ENCODE results near the gene ADAM19.

ADAM19 gene

DNA sequence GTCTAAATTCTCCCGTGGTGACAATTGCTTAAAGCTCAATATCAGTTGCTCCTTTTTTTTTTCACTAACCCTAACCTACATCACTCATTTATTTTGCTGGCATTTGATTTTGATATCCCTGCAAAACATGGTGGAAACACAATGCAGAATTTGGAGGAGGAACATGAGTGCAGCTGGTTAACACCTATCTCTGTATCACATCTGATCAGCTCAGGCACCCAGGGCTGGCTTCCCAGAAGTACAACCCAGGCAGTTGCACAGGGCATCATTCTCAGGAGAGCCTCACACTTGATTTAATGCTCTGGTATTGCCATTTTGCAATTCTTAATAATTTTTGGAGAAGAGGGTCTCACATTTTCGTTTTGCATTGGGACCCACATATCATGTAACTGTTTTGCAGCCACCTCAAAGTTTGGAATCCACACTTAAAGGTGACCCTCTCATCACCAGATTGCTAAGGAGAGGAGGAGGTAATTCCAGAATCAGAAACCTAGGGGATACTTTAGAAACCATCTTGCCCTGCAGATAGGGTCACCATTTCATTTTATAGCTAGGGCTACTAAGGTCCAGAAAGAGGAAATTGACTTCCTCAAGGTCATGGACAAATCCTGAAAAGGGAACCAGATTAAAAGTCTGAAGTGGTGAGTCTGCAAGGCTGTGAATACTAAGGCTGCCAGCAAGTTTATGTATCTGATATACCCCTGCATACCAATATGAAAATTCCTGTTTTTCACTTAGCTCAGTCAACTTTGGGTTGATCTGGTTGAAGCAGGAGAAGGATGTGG lies 19.3 kb upstream of the ADAM19 start:
- no peak for DNase-seq

DNA sequence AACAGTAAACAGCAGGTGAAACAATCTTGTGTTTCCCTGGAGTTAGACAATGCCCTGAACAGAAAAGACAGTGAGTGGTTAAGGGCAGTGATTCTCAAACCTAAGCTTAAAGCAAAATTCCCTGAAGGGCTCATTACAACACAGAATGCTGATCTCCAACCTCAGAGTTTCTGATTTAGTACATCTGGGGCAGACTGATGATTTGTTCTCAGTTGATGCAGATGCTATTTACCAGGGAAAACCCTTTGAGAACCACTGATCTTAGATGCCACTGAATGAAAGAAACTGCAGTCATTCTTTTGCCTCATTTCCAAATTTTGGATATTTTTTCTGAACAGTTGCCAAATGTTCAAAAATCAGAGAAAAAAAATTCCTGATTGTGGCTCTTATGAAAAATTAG lies 18.7 kb upstream of the ADAM19 start:
- DNase-seq, result no peak

DNA sequence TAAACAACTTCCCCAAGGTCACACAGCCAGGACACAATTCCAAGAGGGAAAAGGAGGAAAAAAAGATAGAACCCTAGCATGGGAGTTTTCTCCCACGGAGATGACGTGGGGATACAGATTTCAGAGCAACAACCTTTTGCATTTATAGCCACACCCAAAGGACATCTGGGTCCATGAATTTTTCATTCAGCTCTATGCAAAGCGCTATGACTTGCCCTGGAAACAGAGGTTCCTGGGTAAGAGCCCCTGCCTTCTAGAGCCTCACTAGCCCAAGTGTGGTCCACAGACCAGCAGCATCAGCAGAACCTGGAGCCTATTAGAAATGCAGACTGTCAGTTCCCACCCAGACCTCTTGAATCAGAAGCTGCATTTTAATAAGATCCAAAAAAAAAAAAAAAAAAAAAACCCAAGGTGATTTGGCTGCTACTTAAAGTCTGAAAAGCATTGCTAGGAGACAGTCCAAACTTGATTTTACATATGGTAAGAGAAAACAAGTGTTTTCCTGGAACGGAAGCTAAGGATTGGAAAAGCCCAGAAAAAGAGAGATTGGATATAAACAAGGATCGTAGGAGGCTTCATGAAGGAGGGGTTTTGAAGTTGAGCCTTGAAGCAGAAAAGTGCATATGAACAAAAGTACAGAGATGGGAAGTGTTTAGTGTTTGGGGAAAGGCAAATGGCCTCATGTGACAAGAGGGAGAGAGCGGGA lies 17.6 kb upstream of the ADAM19 start:
- DNase-seq, result no peak

DNA sequence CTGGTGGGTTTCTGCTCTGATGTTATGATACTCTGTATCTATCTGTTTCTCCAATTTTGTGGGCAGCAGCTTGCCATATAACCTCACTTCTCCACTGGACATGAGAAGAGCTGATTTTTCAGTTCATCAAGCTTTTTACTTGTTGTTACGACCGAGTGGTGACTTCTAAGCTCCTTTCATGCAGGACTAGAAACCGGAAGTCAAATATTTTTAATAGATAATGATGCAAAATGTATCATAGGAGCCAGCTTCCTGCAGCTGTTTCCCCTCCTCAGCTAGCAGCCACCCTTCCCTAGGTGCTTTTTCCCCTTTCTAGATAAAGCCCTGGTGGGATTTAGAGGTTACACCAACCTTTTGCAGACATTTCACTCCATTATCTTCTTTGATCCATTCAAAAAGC lies 17.0 kb upstream of the ADAM19 start:
- DNase-seq, result no peak

DNA sequence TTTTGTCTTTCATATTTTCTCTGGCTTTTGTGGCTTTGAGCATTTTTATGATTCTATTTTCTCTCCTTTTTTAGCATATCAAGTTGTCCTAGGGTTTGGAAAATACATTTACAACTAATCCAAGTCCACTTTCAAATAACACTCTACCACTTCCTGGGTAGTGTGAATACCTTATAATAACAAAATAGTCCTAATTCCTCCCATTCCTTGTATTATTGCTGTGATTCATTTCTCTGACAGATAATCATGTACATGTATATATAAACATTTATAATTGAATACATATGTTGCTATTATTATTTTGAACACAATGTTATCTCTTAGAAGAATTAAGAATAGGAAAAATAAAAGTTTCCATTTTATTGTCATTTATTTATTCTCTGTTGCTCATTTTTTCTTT lies 14.9 kb upstream of the ADAM19 start:
- no peak for DNase-seq

DNA sequence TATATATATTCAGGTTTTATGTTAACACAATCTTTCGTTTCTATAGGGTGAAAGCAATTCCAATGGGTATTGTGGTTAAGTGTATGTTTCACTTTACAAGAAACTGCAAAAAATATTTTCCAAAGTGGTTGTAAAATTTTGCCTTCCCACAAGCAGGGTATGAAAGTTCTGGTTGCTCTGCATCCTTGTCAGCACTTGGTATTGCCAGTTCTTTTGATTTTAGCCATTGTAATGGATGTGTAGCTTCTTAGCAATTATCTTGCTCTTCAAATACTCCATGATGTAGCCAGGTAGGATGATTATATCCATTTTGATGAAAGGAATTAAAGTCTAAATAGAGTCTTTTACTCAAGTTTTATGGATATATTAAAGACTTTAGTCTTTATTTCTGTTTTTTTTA lies 9.1 kb upstream of the ADAM19 start:
- no peak for DNase-seq

DNA sequence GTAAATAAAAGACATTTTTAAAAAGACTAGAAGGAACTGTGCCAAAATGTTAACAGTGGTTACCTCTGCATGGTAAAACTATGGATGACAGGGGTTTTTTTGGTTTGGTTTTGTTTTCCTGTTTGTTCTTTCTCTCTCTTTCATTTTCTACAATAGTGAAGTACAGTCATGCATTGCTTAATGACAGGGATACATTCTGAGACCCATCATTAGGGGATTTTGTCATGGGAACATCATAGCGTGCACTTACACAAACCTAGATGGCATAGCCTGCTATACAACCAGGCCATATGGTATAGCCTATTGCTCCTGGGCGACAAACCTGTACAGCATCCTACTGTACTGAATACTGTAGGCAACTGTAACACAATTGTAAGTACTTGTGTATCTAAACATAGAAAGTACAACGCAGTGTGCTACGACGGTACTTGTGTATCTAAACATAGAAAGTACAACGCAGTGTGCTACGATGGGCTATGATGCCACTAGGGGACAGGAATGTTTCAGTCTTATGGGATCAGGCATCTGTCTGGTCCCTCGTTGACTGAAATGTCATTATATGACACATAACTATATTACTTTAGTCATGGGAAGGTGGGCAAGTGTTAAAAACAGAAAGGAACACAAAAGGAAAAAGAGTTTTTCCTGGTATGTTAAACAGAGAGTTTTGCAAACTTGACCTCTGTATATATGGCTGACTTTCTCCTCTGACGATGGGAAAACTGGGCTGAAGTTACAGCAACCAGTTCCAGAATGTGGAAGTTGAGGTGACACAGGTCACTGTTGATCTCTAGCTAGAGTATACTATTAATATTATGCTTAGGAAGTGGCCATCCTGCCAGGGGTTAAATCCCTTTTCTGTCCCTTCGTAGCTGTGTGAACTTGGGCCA lies 7.4 kb upstream of the ADAM19 start:
- DNase-seq, result no peak

DNA sequence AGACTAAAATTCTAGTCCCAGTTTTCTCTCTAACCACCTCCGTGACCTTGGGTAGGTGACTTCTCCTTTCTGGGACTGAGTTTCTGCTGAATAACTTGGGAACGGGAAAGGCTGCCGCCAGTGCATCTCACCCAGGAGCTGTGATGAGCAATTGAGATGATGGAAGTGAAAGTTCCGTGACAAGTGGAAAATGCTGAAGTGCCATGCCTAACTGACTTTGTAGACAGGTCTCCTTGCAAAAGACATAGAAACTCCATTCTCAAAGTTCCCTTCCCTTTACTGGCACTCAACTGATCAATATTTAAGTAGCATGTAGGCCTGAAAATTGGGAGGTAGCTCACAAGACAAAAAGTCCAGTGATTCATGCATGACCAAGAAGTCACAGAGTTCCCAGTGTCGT lies 6.3 kb upstream of the ADAM19 start:
- DNase-seq, result no peak

DNA sequence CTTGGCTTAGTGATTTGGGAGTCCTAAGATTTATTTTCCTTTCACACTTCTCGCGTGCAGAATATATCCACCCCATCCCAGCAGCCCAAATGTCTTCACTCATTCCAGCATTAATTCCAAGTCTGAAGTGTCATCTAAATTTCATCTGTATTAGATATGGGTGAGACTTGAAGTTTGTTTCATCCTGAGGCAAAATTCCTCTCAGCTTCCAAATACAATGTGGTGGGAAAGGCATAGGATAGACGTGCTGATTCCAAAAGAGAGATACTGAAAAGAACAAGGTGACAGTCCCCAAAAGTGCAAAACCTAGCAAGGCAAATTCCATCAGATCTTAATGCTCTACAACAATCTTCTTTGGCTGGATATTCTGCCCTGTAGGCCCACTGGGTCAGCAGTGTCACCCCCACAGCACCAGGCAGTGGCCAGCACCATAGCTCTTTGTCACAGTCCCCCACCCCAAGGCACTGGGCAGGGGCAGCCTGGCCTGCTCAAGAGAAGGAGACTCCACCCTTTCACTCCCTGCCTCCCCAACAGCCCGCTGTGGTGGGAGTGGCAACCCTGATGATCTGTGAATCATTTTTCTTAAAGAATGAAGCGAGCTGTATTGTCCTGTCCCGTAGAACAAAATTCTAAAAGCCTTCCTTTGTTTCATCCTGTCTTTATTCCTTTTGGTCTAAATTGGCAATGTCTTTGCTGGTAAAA lies 2.7 kb upstream of the ADAM19 start:
- DNase-seq, result no peak

DNA sequence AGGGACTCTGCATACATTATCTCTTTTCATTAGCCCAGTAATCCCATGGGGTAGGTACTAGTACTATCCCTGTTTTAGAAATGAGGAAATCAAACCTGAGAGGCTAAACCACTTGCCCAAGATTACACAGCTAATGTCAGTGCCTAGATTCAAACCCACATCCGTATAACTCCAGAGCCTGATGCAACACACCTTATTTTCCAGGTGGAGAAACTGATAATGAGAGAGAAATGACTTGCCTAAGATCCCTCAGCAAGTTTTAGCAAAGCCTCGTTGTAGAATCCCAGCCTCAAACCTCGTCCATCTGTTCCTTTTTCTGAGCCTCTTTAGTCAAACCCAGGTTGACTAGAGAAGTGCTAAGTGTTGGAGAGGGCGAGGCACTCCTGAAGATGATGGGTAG lies 1.1 kb upstream of the ADAM19 start:
- DNase-seq, result no peak

DNA sequence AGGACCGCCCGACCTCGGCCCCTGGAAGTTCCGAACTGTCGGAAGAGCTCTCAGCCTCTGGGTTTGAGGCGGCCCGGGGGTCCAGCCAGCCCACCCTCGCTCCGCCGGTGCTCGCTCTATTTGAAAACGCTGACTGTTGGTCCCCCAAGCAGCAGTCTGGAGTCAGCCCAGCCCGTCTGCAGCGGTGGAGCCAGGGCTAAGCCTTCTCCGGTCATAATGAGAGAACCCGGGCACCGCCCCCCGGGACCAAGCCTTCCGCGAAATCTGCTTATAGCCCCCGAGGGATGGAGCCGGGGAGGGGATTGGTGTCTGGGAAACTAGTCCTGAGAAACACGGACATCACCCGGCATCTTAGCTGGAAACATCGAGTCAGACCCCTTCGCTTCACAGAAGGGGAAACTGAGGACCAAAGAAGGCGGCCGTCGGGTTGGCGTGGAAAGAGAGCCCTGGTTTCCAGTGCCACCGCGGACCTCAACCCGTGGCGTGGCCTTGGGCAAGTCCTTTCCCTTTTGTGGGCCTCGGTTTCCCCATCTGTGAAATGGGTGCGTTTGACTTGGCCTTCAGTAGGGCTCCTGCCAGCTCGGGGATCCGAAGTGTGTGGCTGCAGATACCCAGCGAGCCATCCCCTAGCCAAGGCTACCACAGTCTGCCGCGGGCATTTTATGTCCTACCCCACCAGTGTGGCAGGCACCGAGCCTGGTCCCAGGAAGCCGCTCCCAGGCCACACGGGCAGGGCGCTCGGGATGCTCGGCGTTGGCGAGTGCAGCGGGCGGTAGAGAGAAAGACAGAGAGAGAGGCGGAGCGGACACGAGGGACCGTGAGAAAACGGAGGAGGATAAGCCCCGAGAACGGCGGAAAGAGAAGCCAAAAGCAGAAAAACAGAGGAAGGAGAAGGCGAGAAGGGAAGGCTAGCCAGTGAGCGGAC lies 857 bp downstream of the ADAM19 start:
- no peak for DNase-seq

DNA sequence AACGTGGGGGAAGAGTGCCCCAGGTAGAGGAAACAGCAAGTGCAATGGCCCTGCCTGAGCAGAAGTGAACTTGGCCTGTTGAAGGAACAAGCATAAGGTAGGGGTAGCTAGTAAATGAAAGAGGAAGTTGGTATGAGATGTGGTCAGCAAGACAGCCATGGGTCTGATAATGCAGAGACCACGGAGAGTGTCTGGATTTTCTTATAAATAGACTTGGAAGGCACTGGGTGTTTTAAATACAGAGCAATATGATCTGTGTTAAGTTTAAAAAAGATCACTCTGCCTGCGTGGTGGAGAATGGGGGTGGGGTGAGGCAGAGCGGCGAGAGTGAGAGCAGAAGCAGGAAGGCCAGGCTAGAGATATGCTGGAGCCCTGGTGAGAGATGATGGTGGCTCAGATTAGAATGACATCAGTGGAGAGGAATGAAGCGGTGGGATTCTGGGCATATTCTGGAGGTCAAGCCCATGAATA lies 4.2 kb downstream of the ADAM19 start:
- no peak for DNase-seq

DNA sequence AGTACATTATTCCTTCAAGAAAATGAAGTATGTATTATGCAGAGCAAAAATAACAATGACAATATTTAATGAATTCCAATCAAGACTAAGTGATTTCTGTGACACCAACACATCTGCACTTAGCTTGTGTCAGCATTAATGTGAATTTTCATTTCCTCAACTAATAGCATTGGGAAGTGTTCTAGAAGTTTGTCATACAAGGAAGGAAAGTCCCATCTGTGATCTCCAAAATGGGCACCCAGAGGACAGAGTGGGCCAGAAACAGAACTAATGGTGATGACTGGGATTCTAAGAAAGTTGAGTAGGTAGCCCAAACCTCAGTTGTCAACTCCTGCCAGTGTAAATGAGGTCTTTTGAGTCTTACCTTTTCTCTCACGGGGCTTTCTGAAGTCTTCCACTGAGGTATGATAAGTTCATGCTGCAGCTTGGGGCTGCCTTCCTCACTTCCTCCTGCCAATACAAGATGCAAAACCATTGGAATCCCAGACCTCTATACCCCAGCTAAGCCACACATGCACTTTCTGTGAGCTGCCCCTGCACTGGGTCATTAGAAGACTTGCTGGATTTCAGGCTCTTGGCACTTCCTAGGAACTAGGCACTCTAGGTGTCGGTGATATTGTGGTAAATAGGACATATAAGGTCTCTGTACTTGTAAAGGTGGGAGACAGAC lies 4.9 kb downstream of the ADAM19 start:
- DNase-seq, result no peak

DNA sequence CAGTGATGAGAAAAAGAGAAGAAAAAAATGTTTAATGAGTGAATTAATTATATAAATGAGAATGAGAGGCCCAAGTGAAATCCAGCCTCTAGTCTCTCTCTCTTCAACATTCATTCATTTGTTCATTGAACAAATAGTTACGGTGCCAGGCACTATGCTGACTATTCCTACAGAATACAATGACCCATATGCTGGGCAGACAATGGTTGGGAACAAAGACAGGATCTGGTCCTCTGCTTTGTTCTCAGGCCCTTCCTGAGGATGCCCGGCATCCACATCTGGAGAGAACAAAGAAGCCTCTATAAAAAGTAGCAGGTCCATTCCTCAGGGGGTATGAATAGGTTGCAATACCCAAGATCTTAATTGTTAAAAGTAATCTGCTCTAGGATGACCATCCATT lies 6.9 kb downstream of the ADAM19 start:
- DNase-seq, result no peak

DNA sequence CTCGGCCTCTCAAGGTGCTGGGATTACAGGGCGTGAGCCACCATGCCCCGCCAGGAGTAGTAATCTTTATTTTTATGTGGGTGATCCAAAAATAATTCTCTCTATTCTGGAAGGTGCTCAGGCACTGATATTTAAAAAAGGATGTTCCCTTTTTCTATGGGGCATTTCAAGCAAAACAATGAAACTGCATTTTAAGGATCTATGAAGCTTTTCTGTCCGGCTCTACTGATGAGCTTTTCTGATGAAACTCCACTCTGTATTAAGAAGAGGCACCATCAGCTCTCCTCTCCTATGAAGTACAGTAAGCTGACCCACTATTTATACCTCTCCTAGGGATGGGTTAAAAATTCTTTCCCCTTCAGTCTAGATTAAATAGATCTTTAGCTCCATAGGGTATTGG lies 7.4 kb downstream of the ADAM19 start:
- no peak for DNase-seq

DNA sequence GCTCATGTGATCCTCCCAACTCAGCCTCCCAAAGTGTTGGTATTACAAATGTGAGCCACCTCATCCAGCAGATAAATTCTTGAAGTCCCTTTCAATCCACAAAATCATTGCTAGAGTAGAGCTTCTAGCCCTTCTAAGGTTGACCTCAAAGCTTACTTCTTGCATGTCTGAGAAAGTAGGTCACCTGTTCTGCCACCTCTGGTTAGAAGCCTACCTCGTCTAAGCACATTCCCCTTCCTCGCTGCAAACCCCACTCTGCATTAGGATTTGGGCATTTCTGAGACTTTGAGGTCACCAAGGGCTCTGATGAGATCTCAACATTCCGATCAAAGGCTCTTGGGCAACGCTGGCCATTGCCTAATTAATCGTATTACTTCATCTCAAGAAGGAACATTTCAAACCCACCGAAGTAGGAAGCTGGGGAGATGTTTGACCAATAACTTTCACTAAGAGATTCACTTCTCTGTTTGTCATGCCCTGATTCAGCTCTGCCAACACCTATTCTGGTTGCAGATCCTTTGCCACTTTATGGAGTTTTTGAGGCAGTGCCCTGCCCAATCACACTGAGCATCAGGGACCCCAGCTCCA lies 8.6 kb downstream of the ADAM19 start:
- DNase-seq, result no peak

DNA sequence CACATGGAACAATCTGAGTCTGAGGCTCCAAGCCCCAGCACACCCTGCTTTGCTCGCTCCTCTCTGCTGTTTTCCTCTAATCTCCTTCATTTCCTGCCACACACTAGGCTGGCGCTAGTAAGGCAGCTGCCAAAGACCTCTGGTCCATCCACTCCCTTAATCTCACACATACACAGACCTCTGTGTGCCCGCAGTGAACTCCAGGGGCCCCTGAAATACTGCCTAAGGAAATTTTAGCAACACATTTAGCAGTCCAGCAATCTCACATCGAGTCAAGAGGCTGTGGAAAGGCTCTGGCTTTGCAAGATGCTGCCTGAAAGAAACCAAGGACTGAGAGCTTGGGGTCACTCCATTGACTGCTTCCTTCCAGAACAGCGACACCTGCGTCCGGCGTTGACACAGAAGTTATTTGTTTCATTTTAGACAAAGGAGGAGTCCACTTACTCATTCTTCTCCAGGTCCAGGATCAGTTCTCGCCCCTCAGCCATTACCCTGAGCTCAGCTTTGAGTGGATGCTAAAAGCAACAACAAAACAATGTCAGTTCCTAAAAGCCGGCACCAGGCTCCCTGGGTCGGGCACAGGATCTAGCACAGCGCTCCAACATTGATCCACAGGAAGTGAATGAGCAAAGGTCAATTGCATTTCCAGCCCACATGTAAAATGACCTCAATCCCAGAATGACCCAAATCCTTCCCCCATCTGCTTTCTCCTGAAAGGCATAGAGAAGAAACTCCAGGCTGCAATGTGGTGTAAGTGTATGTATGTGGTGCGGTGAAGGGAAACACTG lies 11.5 kb downstream of the ADAM19 start:
- no peak for DNase-seq

DNA sequence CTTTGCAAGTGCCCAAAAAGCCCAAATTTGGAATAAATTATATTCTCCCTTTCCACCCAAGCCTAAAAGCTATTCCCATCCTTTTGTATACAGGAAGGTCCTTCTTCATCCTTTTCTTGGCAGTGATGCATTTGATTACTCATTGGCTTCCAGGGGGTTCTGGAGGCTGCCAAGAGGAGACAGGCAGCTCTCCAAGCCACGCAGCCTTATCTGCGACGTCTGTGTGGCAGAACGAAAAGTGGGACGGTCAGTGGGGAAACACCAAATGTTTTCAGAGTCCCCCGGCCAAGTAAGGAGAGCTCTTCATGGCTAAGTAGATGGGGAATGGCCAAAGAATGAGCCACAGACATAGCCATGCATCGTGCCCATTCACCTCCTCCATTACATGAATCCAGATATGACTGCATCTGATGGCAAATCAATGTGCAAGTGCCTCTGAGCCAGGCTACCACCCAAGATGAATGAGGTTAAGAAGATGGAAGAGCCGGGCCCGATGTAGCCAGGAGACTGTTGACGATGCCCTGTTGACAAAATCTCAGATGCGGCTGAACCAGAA lies 12.1 kb downstream of the ADAM19 start:
- DNase-seq, result no peak

DNA sequence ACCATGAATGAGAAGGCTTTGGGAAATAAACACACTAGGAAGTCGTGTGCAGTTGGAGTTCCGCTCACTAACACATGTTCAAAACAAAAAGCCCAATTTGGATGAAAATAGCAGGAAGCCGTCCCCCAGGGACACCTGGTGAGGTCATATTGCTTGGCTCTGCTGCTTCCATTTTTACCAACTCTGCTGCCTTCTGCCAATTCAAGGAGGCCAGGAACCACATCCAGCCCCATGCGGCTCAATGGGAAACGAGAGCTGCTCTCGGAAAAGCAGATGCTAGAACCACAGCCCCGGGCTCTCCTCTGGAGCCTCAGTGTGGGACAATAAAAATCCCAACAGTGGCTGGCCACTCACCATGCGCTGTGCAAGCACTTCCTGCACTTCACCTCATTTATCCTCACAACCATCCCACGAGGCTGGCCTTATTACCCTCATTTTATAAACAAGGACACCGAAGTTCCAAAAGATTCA lies 13.4 kb downstream of the ADAM19 start:
- DNase-seq, result no peak

Measured in right kidney (tissue), 1 donor.